ENCODE data around the gene CEP170B. TPM values are rescaled to one million over a fixed set of nuclear protein-coding genes. Genes with fewer than 3 reads are reported as not detected.
A peak's percentile ranks its signal among the peaks of the same experiment; 100 is the strongest.

CEP170B gene
- total RNA-seq, 2 donors from 2014 or later, result 26.8 to 47.0 TPM

DNA sequence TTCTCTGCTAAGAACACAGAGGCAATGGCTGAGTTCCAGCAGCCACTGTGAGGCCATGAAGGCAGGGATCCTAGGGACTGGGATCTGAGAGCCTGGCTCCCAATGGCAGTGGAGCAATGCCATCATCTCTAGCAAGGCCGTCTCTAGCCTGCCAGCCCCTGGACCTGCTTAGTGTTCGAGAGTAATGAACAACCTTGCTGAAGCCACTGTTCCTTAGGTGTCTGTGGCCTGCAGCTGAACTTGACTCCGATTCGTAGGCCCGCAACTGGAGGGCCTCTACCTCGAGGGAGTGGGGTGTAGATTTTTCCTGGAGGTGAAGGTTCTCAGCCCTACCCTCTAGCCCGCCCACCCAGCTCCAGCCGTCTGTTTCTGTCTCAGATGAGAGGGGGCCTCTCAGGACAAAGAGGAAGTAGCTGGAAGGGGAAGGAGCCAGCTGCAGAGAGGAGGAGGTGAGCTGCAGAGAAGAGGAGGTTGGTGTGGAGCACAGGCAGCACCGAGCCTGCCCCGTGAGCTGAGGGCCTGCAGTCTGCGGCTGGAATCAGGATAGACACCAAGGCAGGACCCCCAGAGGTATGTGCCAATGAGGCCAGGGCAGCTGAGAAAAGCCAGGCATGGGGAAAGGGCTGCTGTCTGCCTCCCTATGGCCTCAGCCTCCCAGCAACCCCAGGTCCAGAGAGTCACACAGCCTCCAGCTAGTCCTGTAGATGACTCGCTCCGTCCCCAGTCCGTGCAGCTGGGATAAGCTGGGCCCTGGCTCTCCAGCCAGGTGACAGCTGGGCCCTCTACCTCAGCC lies 59.5 kb downstream of the CEP170B start, which contains the start of gene PLD4:
PLD4 (plus strand) TSS at position 459 of the 793 bp plus-strand sequence. CDS start 2,262 bp downstream, outside the sequence.
- peak; percentile 64 for DNase-seq (ENCODE audit: low spot score)
- intact Hi-C loops (cut with DNase I), result no loop called here

DNA sequence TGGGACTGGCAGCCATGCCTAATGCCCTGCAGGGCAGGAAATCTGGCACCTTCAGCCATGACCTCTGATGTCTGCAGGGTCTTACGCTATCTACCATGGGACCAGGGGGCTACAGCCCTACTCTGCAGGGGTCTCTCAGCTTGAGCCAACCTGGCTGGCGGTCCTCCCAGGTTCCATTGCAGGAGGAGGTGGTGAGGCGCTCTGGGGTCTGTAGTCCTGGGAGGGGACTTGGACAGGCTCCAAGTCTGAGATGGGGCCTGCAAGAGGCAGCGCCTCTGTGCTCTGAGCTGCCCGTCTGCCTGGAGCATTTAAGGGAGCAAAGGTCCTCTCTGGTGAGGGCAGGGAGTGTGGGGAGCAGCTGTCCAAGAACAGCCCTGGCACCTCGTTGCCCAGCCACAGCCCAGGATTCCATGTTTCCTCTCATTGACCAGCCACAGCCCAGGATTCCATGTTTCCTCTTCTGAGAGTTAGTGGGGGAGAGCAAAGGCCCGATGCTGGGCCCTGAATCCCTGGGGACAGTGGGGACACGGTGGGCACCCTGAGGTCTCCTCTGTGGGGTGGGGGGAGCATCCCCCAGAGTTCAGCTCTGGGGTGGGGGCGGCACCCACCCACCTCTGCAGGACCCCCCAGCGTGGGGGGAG lies 60.3 kb downstream of the CEP170B start:
- intact Hi-C loops (cut with DNase I), result no loop called here
- no peak for DNase-seq (ENCODE audit: low spot score)

DNA sequence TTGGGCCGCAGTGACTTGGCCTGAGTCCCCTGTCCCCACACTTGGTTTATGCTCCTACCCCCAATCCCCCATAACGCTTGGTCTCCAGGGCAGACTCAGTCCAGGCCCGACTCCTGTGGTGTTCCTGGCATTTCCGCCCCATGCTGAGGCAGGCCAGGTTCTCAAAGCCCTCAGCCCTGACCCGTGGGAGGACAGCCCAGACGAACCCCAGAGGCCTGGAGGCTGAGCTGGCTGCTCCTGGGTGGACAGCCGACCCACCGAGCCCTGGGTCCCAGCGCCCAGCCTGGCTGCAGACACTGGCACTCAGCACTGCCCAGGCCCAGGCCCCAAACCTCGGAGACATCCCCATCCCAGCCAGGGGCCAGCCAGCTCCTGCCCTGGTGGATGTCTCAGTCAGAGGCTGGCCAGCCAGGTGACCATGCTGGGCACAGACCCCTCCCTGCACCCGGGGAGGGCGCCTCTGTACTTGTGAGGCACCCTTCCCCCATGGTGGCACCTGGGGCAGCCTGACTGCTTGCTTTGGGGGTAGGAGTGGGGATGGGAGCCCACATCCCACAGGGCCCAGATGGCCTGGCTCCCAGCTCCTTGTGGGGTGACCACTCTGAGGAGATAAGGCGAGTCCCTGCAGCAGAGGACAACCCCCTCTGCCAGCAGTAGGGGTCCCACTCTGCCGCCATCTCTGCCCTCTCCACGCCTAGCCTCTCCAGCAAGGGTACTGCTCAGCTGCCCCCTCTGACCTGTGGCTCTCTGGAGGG lies 61.0 kb downstream of the CEP170B start:
- DNase-seq (ENCODE audit: low spot score), result peak; percentile 78
- intact Hi-C loops (cut with DNase I), result no loop called here

DNA sequence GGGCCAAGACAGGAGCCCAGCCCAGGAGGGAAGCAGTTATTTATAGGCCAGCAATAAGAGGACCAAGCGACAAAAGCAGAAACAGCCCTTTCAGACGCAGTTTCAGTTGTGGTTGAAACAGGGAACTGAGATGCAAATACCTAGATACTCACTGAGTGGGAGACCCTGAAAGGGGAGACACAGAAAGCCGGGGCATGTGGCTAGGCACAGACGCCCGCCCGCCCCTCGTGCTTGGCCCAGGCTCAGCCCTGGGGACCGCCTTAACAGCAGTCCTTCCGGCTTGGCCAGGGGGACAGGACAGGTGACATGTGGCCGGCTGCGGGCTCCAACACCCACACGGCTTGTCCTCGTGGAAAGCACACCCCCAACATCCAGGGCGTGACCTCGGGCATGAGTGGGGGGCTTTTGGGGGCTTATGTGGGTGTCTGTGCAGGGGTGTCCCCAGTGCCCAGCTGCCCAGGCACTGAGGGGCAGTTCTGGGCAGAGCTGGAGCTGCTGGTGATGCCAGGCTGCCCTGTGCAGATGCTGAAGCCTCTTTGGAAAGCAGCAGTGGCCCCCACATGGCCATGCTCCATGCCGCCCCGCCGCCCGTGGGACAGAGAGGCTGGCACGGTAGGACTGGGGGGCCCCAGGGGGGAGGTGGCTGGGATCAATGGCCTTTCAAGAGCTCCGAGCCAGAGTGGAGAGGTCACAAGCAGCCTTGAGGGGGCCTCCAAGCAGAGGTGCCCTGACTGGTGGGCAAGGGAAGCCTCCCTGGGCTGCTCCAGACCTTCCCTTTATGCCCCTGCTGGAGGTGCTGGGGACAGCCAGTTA lies 61.8 kb downstream of the CEP170B start:
- DNase-seq (ENCODE audit: low spot score), result no peak
- intact Hi-C loops (cut with DNase I), result no loop called here

DNA sequence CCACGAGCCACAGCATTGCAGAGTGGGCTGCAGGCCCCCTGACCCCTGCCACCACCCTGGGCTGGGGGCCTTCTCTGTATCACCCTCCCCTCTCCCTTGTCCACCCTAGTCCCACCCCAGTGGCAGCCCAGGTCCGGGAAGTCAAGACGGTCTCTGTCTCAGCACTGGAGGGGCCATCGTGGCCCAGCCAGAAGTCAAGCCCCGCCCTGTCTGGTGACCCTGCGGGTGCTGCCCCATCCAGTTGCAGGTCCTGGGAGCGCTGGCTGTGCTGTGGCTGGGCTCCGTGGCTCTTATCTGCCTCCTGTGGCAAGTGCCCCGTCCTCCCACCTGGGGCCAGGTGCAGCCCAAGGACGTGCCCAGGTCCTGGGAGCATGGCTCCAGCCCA lies 62.4 kb downstream of the CEP170B start:
- no peak for DNase-seq (ENCODE audit: low spot score)

DNA sequence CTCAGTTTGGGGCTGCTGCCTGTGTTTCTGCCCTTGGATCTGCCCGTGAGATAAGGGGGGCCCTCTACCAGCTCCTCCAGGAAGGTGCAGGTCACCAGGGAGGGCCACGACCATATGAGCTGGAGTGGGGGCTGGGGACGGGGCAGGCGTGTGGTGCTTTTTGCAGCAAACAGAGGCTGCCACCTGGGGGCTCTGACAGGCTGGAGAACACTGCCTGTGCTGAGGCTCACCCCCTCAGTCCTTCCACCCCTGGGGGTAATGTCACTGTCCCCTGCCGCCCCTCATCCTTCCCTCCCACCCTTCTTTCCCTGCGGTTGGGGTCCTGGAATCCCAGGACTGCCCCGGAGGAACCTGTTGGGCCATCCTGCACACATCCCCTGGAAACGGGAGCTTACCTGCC lies 62.8 kb downstream of the CEP170B start:
- intact Hi-C loops (cut with DNase I), result no loop called here
- no peak for DNase-seq (ENCODE audit: low spot score)

More for the DNA sequence above, 62.4 kb downstream of the CEP170B start:
- intact Hi-C loops (cut with DNase I), result no loop called here

DNA sequence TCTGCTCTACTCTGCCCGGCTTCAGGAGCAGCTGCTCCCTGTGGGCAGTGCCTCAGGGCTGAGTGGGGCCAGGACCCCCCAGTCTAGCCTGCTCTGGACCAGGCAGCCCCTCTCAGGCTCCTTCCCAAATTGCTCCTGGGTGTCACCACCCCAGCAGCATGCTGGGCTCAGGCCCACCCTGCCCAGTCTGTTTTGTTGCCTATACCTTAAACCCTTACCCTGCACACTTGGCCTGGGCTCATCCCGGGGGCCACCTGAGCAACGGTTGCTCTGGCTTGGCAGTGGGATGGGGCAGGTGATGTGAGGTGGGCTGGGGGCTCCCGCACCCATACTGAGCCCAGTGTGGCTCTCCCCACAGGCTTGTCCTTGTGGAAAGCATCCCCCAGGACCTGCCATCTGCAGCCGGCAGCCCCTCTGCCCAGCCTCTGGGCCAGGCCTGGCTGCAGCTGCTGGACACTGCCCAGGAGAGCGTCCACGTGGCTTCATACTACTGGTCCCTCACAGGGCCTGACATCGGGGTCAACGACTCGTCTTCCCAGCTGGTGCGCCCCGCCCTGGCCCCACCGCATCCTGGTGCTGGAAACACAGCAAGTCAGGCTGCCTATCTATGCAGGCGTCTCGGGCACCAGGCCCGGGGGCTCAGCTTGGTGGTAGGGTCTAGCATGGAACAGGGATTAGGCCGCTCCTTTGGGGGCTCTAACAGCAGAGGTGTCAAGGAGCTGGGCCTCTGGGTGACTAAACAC lies 63.5 kb downstream of the CEP170B start:
- intact Hi-C loops (cut with DNase I), result no loop called here

DNA sequence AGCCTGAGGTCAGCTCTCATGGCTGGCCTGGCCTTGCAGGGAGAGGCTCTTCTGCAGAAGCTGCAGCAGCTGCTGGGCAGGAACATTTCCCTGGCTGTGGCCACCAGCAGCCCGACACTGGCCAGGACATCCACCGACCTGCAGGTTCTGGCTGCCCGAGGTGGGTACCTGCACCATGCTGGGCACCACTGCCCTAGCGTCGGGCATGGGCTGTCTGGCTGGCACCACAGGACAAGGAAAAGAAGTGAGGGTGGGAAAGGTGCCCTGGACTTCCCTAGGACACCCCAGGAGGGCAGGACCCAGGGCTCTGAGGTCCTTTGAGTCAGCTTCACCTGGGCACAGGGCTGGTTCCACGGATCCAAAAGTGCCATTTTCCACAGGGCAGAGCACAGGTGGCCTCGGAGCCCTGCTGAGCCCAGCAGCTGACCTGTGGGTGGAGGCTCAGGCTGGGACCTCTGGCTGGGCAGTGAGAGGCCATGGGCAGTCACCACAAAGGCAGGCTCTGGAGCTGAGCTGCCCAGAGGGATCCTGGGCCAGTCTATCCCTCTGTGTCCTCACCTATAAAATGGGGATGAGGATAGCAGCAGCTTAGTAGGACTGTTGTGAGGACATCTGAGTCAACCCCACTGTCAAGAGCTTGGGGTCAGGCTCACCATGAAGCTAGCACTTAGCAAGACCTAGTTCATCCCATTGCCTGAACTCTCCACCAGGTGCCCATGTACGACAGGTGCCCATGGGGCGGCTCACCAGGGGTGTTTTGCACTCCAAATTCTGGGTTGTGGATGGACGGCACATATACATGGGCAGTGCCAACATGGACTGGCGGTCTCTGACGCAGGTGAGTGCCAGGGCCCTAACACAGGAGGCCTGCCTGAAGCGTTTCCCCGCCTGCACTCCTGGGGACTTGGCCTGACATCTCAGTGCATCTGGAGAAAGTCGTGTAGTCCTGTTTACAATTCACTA lies 64.5 kb downstream of the CEP170B start:
- intact Hi-C loops (cut with DNase I), result loop anchor here in 1 of 2 donors (5.0 kb wide), 1 partner anchor 38 kb away; no protein-coding TSS in a partner anchor
- DNase-seq (ENCODE audit: low spot score), result peak; percentile 72

More for the DNA sequence above, 63.5 kb downstream of the CEP170B start:
- peak; percentile 71 for DNase-seq (ENCODE audit: low spot score)

DNA sequence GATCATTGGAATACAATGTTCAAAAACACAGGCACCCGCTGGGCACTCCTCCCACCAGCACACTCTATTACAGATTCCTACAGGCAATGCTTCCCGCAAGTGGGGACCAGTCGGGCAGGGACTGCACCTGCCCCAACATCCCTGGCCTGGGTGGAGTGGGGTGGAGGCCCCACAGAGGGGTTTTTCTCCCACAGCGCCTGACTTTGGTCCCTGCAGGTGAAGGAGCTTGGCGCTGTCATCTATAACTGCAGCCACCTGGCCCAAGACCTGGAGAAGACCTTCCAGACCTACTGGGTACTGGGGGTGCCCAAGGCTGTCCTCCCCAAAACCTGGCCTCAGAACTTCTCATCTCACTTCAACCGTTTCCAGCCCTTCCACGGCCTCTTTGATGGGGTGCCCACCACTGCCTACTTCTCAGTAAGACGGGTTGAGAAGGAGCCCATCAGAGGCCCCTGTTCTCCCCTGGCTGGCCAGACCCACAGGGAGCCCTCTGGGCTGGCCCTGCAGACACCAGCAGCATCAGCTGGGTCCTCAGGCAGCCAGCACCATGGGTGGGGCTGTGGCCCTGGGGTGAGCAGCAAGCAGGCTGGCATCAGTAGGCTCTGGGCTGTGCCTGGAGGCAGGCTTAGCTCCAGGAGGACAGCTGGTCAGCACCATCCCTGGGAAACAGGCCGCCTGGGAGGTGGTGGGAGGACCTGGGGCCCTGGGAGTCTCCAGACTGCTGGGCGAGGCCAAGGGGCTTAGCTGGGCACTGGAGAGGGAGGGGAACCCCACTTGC lies 65.6 kb downstream of the CEP170B start:
- DNase-seq (ENCODE audit: low spot score), result peak; percentile 45
- intact Hi-C loops (cut with DNase I), result loop anchor here in 1 of 2 donors (5.0 kb wide), 1 partner anchor 37 kb away; no protein-coding TSS in a partner anchor

DNA sequence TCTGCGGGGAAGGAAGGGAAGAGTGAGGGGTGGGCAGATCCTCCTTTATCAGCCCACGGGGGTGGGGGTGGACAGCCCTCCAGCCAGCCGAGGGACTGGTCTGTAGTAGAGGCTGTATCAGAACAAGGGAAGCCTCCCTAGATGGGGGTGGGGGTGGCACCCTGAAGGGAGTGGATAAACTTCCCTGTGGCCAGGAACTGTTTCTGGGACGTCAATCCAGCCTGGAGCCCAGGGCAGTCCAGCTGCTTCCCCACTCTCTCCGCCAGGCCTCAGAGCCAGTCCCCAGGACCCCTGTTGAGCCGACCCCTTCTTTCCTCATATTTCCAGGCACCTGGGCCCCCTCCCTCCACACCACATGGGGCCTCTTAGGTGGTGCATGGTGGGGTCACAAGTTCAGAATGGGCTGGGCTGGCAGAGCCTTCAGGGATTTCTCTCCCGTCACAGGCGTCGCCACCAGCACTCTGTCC lies 66.3 kb downstream of the CEP170B start:
- intact Hi-C loops (cut with DNase I), result loop anchor here in 1 of 2 donors (5.0 kb wide), 1 partner anchor 36 kb away; no protein-coding TSS in a partner anchor
- DNase-seq (ENCODE audit: low spot score), result peak; percentile 75

DNA sequence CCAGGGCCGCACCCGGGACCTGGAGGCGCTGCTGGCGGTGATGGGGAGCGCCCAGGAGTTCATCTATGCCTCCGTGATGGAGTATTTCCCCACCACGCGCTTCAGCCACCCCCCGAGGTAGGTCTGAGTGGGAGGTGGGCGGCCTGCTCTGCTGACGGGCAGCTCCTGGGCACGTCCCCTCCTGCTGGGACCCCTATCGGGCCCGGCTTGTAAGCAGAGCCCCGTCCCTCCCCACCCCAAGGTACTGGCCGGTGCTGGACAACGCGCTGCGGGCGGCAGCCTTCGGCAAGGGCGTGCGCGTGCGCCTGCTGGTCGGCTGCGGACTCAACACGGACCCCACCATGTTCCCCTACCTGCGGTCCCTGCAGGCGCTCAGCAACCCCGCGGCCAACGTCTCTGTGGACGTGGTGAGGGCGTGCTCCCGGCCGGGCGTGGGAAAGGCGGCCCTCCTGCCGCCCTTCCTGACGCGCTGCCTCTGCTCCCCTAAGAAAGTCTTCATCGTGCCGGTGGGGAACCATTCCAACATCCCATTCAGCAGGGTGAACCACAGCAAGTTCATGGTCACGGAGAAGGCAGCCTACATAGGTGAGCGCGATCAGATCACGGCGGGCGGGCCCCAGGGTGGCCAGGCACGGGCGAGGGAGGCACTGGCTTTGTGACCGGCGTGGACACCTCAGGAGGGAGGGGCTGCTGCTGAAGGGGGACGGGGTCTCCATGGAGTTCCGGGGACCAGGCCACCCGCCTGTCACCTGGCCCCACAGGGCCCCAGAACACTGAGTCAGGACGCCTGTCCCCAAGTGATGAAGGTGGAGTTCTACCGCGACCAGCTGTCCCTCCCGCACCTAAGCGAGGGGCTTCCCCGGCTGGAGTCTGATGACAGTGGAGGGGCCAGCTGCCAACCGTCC lies 67.0 kb downstream of the CEP170B start:
- DNase-seq (ENCODE audit: low spot score), result peak; percentile 79
- intact Hi-C loops (cut with DNase I), result loop anchor here in 1 of 2 donors (5.0 kb wide), 1 partner anchor 35 kb away; no protein-coding TSS in a partner anchor

DNA sequence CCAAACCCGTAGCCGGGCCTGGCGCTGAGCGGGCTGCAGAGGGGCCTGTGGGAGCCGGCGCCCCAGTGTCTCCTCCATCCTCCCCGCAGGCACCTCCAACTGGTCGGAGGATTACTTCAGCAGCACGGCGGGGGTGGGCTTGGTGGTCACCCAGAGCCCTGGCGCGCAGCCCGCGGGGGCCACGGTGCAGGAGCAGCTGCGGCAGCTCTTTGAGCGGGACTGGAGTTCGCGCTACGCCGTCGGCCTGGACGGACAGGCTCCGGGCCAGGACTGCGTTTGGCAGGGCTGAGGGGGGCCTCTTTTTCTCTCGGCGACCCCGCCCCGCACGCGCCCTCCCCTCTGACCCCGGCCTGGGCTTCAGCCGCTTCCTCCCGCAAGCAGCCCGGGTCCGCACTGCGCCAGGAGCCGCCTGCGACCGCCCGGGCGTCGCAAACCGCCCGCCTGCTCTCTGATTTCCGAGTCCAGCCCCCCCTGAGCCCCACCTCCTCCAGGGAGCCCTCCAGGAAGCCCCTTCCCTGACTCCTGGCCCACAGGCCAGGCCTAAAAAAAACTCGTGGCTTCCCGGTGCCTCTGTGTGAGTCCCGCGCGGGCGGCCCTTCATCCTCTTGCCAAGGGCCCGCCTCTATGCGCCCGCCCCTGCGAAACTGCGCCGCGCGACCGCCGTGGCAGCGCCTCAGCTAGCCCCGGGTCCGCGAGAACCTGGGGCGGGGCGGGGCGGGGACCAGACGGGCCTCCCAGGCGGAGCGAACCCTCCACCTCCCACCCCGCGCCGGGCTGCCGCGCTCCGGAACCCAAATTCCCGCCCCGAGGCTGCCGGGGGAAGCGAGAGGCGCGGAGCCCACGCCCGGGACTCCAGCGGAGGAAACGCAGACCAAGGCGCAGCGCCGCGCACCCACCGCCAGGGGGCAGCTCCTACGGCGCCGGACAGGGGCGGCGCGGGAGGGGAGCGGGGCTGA lies 67.9 kb downstream of the CEP170B start:
- intact Hi-C loops (cut with DNase I), result loop anchor here in 1 of 2 donors (5.0 kb wide), 1 partner anchor 34 kb away; no protein-coding TSS in a partner anchor
- peak; percentile 97 for DNase-seq (ENCODE audit: low spot score)

DNA sequence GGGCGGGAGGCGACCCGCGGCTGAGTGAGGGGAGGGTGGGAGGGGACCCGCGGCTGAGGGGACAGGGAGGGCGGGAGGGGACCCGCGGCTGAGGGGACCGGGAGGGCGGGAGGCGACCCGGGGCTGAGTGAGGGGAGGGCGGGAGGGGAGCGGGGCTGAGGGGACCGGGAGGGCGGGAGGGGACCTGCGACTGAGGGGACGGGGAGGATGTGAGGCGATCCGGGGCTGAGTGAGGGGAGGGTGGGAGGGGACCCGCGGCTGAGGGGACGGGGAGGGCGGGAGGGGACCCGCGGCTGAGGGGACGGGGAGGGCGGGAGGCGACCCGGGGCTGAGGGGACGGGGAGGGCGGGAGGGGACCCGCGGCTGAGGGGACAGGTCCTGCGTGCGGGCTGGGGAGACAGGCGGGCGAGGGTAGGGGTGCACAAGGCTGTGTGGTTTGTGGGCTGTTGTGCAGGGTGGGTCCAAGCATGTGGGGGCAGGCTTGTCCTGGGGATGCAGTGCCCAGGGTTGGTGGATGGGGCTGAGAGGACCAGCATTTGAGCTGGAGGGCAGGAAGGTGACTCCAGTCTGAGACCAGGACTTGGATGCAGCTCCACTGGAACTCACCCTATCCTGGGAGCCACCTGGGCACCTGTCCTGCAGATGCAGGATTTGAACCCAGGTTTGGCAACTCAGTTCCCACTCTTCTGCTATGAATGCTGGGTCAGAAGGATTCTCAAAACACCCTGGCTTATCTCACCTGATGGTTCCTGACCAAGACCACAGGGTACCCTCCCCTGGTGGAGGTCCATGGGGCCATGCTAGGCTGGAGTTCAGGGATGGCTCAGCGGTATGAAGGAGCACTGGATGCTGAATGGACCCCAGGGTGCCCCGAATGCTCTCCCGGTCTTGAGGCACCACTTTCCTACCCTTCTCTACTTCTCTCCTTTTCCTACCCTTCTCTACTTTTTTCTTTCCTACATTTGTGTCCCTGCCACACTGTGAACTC lies 69.0 kb downstream of the CEP170B start:
- intact Hi-C loops (cut with DNase I), result loop anchor here in 1 of 2 donors (5.0 kb wide), 1 partner anchor 33 kb away; no protein-coding TSS in a partner anchor
- DNase-seq (ENCODE audit: low spot score), result no peak
